OCI-M1 (cell line): ENCODE data around the gene PDE6B.
"Not testable (repeated sequence)": the region's sequence is repeated elsewhere in the genome, so short reads cannot be mapped to it uniquely, and the experiment has no call there.

Experiments
- DNase-seq: peaks from one replicate; lab custom pipeline; 2025; lab: John Stamatoyannopoulos, UW

Gene PDE6B

DNA sequence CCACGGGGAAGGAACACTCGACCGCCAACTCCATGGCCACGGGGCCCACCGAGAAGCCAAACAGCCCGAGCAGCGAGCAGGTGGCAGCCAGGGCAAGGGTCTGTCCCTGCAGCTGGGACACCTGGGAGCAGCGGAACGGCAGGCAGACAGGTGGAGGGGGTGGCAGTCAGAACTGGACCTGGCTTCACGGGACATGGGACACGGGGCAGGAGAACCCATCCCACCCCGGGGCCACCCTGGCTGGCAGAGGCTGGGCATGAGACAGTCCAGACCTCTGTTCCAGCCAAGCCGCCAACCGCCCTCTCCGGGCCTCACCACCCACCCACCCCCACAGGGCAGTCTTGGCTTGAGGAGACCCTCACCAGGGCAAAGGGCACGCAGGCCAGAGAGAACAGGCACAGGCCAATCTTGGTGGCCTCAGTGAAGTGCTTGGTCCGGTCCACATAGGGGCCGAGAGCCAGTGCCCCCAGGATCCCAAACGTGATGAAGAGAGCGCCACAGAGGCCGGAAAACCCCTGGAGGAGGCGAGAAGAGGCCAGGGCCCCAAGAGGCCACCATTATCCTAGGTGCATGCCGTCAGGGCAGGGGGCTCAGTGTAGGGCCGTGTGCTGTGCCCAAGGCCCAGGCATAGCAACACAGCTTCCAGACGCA is 58.0 kb downstream of the PDE6B start:
- no peak for DNase-seq

- DNase-seq, result peak; percentile 74
These were observed 58.7 kb downstream of the PDE6B start for GRCh38 chr4:683982-684622.

- no peak for DNase-seq
These were observed 59.4 kb downstream of the PDE6B start for GRCh38 chr4:684623-685327.

GRCh38 chr4:685679-686412 is 60.5 kb downstream of the PDE6B start:
- DNase-seq, result no peak

GRCh38 chr4:686413-687040 is 61.2 kb downstream of the PDE6B start:
- DNase-seq, result no peak

DNA sequence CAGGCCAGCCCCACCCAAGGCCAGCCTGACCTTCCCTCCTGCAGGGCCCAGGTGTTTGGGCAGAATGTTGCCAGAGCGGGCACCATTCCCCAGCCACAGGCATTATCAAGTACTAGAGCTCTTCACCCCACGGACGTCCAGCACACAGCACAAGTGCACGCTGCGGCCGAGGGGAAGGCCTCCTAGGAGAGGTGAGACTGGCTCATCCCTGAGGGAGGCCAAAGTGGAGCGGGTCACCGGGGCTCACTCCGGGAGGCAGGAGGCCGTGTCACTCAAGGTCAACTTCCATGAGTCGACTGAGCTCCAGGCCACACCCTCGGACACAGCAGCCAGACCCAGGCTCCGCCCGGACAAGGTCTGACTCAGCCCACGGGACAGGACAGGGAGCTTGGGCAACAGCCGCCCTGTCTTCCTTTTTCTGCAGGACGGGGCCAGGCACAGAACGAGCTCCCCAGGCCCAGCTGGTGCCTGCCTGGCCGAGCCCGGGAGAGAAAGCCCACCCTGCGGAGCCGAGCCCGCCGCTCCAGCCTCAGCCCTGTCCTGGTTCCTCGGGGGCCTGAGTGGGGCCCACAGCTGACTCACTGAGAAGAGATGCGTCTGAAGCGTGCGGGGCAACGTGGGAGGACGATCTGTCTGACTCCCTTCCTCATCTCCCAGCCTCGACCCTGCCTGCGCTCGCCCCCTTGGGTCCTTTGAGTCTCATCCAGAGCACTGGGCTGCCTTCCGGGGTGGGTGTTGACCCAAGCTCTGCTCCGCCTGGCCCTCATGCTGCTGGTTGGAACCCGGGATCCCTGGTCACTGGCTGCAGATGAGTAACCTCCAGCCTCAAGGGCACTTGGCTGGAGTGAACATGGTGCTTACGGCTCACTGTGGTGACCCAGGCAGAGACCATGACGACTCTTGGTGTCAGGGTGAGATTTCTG is 61.9 kb downstream of the PDE6B start:
- DNase-seq, result peak; percentile 49

DNA sequence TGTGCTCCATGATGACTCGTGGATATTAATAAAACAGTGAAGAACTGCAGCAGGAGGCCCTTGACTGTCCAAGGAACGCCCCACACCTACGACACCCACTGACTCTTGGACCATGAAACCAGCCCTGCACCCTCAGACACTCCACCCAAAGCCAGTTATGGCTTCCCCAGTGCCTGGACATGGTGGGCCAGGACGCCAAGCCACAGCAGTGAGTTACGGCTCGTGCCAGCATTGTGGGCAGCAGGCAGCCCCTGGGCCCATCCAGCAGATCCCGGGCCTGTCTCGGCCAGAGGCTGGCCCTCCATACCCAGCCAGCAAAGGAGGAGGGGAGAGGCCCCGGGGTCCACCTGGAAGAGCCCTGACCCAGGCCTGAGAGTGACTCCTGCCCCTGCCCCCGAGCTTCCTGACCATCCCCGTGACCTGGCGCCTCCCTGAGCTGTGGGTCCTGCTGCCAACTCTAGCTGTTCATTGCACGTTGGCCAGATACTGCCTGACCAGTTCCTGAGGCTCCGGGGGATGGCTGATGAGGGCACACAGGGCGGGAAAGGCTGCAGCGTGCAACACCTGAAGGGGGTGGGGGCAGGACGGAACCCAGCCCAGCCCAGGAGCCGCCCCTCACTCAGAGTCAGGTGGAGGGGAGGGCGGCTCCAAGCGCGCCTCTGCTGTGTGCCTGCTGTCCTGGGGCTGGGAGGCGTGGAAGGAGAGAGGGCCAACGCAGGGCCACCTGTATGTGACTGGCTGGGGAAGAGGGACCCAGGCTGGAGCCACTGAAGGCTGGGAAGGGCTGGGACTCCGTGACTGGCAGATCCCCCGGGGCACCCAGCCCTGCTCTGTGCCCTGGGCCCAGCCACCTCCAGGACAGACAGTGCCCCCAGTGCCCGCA is 62.8 kb downstream of the PDE6B start:
- no peak for DNase-seq

DNA sequence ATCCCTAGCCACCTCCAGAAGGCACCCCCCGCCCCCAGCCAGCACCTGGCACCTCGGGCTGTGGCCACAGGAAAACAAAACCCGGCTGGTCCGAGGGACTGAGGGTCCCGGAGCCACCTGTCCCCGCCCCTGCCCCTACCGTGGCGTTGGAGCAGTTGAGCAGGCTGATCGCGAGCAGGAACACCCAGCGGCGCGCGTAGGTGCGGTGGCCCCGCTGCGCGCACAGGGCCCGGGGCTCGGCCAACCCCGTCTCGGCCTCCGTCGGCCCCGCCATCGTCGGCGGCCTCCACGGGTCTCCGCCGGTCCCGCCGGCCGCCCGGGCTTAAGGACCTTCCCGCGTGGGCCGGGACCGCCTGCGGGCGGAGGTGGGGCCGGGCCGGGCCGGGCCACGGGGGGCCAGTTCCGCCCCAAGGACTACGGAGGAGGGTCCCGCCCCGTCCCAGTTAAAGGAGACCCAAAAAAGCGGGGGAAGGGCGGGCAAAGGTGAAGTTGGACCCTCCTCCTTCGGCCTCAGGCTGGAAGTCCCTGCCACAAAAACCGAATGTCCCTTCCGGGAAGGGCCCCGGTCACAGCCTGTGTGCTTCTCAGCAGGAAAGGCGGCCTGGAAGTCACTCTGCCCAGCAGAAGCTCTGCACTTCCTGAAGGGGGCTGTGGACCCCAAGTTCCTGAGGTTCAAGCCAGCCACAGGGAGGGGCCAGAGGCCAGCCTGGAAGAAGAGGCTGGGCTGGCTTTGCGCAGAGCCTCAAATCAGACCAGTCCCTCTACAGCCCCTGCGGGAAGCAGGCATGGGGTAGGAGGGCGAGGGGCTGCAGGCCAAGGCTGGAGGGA is 63.7 kb downstream of the PDE6B start, which contains the start of gene SLC49A3:
SLC49A3 (minus strand) TSS at position 298 of the 828 bp plus-strand sequence; CDS start at position 274, 24 bp downstream.
- no peak for DNase-seq

DNA sequence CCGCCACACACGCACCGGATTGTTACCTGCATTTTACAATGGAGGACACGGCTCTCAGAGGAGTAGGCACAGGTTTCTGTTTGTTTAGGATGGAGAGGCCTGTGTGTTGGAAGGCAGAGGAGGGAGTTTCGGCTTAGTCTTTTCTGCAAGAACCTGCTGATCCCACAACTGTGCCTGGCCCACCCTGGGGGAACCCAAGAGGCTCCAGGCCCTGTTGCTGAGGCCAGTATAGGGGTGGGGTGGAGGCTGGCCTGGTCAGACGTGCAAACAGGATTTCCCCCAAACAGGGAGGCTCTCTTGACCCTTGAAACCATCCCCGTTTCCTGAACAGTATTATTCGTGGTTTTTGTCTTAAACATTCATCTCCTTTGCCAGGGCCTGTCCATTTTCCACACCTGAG is 64.3 kb downstream of the PDE6B start:
- no peak for DNase-seq

GRCh38 chr4:692771-693554 is 67.6 kb downstream of the PDE6B start:
- no peak for DNase-seq

DNA sequence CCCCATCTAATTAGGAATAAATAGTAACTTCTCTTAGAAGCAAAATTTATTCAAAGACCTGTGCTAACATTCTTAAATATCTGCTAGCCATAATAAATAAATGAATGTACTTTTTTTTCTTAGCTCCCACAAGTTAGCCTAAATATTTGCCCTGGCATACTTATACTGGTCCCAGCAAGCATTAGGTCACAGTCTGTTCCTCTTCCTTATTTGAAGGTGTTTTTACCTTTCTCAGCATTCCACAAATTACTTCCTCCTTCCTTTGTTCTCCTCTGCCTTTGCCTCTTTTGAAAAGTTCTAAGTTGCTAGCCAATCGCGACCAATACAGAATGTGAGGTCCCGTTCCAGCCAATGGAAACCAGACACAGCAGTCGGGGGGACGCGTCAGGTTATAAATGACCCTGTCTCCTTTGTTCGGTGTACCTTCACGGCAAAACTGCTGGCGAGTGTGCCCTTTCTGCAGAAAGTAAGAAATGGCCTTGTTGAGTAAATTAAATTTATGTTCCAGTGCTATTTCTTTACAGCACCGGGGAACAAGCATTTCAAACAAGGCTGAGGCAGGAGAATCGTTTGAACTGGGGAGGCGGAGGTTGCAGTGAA is 69.1 kb downstream of the PDE6B start:
- DNase-seq, result not testable (repeated sequence)

GRCh38 chr4:699816-700580 is 74.6 kb downstream of the PDE6B start:
- no peak for DNase-seq

- DNase-seq, result no peak
These were observed 75.4 kb downstream of the PDE6B start for GRCh38 chr4:700587-701264.

DNA sequence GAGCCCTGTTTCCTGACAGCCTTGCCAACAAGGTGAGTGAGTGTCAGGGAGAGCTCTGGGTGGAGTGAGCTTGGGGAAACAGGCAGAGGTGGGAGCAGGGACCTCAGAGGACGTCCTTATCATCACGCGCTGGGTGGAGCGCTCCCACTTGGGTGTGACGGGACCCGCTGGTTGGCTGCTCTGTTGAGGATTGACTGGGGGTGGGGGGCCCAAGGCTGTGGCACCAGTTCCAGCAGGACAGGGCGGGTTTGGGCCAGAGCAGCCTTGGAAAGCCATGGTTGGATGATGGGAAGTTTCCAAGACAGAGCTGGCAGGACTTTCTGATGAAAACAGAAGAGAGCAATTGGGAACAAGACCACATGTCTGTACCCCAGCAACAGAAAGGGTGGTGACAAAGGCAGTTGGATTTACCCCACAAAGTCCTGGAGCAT is 77.3 kb downstream of the PDE6B start:
- DNase-seq, result no peak

DNA sequence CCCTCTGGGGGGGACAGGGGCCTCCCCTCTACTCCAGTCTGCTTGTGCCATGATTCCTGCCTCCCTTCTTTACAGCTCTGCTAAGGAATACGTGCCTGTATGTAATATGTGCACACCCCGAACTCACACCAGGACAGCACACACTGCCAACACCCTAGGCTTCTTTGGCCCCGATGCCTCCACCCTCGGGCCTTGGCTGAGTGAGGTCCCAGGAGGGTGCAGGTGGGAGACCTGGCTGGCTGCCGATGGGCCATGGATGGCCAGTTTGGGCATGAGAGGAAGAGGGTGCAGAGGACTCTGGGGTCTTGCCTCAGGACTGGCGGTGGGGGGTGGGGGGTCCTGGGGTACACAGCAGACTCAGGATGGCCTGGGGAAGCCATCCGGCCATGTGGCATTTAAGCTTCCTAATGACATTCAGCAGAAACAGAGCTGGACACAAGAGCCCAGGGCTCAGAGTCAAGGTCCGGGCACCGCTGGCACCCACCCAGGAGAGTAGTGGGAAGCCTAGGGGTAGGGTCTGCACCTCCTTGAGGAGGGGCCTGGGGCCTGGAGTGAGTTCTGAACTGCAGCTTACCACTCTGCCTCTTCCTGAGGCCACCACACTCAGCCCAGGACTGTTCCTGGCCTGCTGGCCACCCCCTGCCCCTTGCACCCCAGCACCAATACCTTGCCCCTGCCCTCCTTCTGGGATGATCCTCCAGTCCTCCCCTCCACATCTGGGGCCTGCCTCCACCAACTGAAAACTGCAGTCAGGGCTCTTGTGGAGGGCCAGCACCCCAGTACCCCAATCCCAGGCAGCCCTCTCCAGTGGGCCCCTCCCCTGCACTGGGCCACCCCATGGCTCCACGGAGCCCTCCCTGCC is 78.2 kb downstream of the PDE6B start:
- no peak for DNase-seq
